Measurements from ENCODE around the gene TMEM121B. TPM values are rescaled to one million over a fixed set of nuclear protein-coding genes. Genes with fewer than 3 reads are reported as not detected.

Gene TMEM121B
- total RNA-seq, 1 donor from 2014 or later: 0.18 TPM

- no peak for DNase-seq (ENCODE audit: low spot score)
Observed at GRCh38 chr22:17110791-17111550, 10.2 kb downstream of the TMEM121B start.

- no peak for DNase-seq (ENCODE audit: low spot score)
Observed at GRCh38 chr22:17109976-17110375, 11.2 kb downstream of the TMEM121B start.

- no peak for DNase-seq (ENCODE audit: low spot score)
Observed at GRCh38 chr22:17109113-17109865, 11.9 kb downstream of the TMEM121B start.

GRCh38 chr22:17108256-17109112 is 12.7 kb downstream of the TMEM121B start:
- DNase-seq (ENCODE audit: low spot score): no peak

GRCh38 chr22:17107547-17107810 is 13.7 kb downstream of the TMEM121B start:
- no peak for DNase-seq (ENCODE audit: low spot score)

GRCh38 chr22:17106785-17107546 is 14.2 kb downstream of the TMEM121B start:
- no peak for DNase-seq (ENCODE audit: low spot score)

- no peak for DNase-seq (ENCODE audit: low spot score)
Observed at GRCh38 chr22:17106161-17106784, 14.9 kb downstream of the TMEM121B start.

- no peak for DNase-seq (ENCODE audit: low spot score)
Observed at GRCh38 chr22:17105143-17106129, 15.7 kb downstream of the TMEM121B start.

GRCh38 chr22:17104336-17104935 is 16.7 kb downstream of the TMEM121B start:
- DNase-seq (ENCODE audit: low spot score): no peak

GRCh38 chr22:17103351-17103750 is 17.8 kb downstream of the TMEM121B start:
- no peak for DNase-seq (ENCODE audit: low spot score)

GRCh38 chr22:17102297-17102667 is 18.9 kb downstream of the TMEM121B start:
- DNase-seq (ENCODE audit: low spot score): no peak

- DNase-seq (ENCODE audit: low spot score): no peak
Observed at GRCh38 chr22:17101475-17102296, 19.5 kb downstream of the TMEM121B start.

GRCh38 chr22:17100621-17101020 is 20.5 kb downstream of the TMEM121B start:
- DNase-seq (ENCODE audit: low spot score): no peak

- no peak for DNase-seq (ENCODE audit: low spot score)
Observed at GRCh38 chr22:17098379-17098819, 22.8 kb downstream of the TMEM121B start.

GRCh38 chr22:17097701-17098100 is 23.5 kb downstream of the TMEM121B start:
- no peak for DNase-seq (ENCODE audit: low spot score)

GRCh38 chr22:17097062-17097461 is 24.1 kb downstream of the TMEM121B start:
- no peak for DNase-seq (ENCODE audit: low spot score)

- no peak for DNase-seq (ENCODE audit: low spot score)
Observed at GRCh38 chr22:17096071-17096470, 25.1 kb downstream of the TMEM121B start.

- no peak for DNase-seq (ENCODE audit: low spot score)
Observed at GRCh38 chr22:17095538-17095937, 25.6 kb downstream of the TMEM121B start.

GRCh38 chr22:17093081-17093480 is 28.1 kb downstream of the TMEM121B start:
- DNase-seq (ENCODE audit: low spot score): no peak
